Breast epithelium (tissue), 4 donors: ENCODE measurements around the gene OAF. TPM values are rescaled to one million over a fixed set of nuclear protein-coding genes. Genes with fewer than 3 reads are reported as not detected.

ENCODE experiments used
- DNase-seq, 2 donors: peaks; one replicate each; pipeline ENCODE4 v3.0.0-alpha.2; 2019; ENCODE audit warnings: low spot score in 2 of 2
- H3K27ac ChIP-seq, 2 donors: fragments of 200-600 bp; sonication (generic) in 1 of 2; one replicate each; pipeline ENCODE4 v1.5.1; 2016 to 2019; ENCODE audit warnings: mild to moderate bottlenecking in 1 of 2
- H3K27me3 ChIP-seq, 2 donors: fragments of 200-600 bp; sonication (generic) in 1 of 2; one replicate each; pipeline versions ENCODE4 v1.5.1 to v1.6.0; 2017 to 2019; ENCODE audit warnings: control low read depth in 1 of 2, mild to moderate bottlenecking in 1 of 2
- H3K36me3 ChIP-seq: fragments of 200-600 bp; one replicate; pipeline ENCODE4 v1.5.1; 2019
- H3K4me1 ChIP-seq, 2 donors: fragments of 200-600 bp; sonication (generic); one replicate each; pipeline ENCODE4 v1.5.1; 2016 to 2019; ENCODE audit warnings: control low read depth in 1 of 2
- H3K4me3 ChIP-seq, 3 donors: fragments of 200-600 bp; sonication (generic); 1 replicate in 2 of 3; 2 replicates in 1 of 3; pipeline ENCODE4 v1.5.1; 2016 to 2019; ENCODE audit warnings: mild to moderate bottlenecking in 3 of 3, moderate library complexity in 2 of 3
- H3K9me3 ChIP-seq, 2 donors: fragments of 200-600 bp; sonication (generic) in 1 of 2; one replicate each; pipeline ENCODE4 v1.5.1; 2016 to 2019; ENCODE audit warnings: control low read depth in 1 of 2
- CTCF ChIP-seq, 3 donors: fragments of 450-650 bp; IDR thresholded peaks; one replicate each; pipeline ENCODE4 v1.5.1; 2016 to 2017; ENCODE audit warnings: antibody characterized with exemption in 3 of 3, mild to moderate bottlenecking in 3 of 3, moderate library complexity in 3 of 3
- POLR2A ChIP-seq: fragments of 450-650 bp; IDR thresholded peaks from one replicate; pipeline ENCODE4 v1.6.1; 2016; ENCODE audit warnings: antibody characterized with exemption, mild to moderate bottlenecking, moderate library complexity
- POLR2AphosphoS5 ChIP-seq, 3 donors: sonication (generic); formaldehyde crosslinking; IDR thresholded peaks; one replicate each; pipeline ENCODE4 v1.6.1; 2017; ENCODE audit warnings: antibody characterized with exemption in 3 of 3
- intact Hi-C: fragments of 100-400 bp; cut with DNase I; formaldehyde crosslinking; loops from one replicate; pipeline ENCODE4 v1.15.1; 2023; ENCODE audit warnings: low total_unique reads
- total RNA-seq, 3 donors: library from RNA; depleted of rRNA; stranded (reverse); fragments of >200 nt; gene quantifications; one replicate each; pipeline ENCODE4 v1.1.0, GENCODE V29; 2016

The OAF gene
- total RNA-seq, 3 donors from 2014 or later: 19.8 to 35.1 (median 33.3) TPM

GRCh38 chr11:120186774-120187591 lies 23.8 kb upstream of the OAF start:
- no peak for TF ChIP-seq POLR2AphosphoS5 (IDR thresholded peaks at IDR 0.05)
- no peak for DNase-seq
- peak overlapping the region; percentile 50 to 96 for H3K27ac ChIP-seq
- no peaks in the 10 kb centered on the region for H3K9me3 ChIP-seq
- no peaks in the 10 kb centered on the region for H3K27me3 ChIP-seq
- no peaks in the 10 kb centered on the region for H3K4me1 ChIP-seq
- intact Hi-C loops: no loop called here
- no peak overlapping the region for H3K4me3 ChIP-seq
- no peaks in the 10 kb centered on the region for H3K36me3 ChIP-seq

GRCh38 chr11:120188371-120188770 lies 22.5 kb upstream of the OAF start:
- intact Hi-C loops: no loop called here
- TF ChIP-seq POLR2AphosphoS5 (IDR thresholded peaks at IDR 0.05): no peak
- no peak for TF ChIP-seq CTCF (IDR thresholded peaks at IDR 0.05)
- TF ChIP-seq POLR2A: no peak
- Histone ChIP-seq H3K4me3 (no peak overlapping the region), H3K27ac (peak overlapping the region; percentile 50 to 96), H3K27me3 (no peaks in the 10 kb centered on the region), H3K9me3 (no peaks in the 10 kb centered on the region), H3K4me1 (no peaks in the 10 kb centered on the region), H3K36me3 (no peaks in the 10 kb centered on the region)
- no peak for DNase-seq

- Histone ChIP-seq H3K4me3 (no peak overlapping the region), H3K27me3 (no peaks in the 10 kb centered on the region), H3K9me3 (no peaks in the 10 kb centered on the region), H3K27ac (peak overlapping the region; percentile 50 to 96), H3K4me1 (no peaks in the 10 kb centered on the region), H3K36me3 (no peaks in the 10 kb centered on the region)
- no peak for DNase-seq
- TF ChIP-seq POLR2A: no peak
- no peak for TF ChIP-seq CTCF (IDR thresholded peaks at IDR 0.05)
- no peak for TF ChIP-seq POLR2AphosphoS5 (IDR thresholded peaks at IDR 0.05)
- intact Hi-C loops: no loop called here
Measured at GRCh38 chr11:120188811-120189455, 21.9 kb upstream of the OAF start.

GRCh38 chr11:120191058-120191457 lies 19.8 kb upstream of the OAF start:
- intact Hi-C loops: loop anchor here (5.0 kb wide), 1 partner anchor 154 kb away; no protein-coding TSS in a partner anchor
- H3K27ac ChIP-seq: no peak overlapping the region
- H3K4me1 ChIP-seq: no peaks in the 10 kb centered on the region
- no peak overlapping the region for H3K4me3 ChIP-seq
- H3K9me3 ChIP-seq: no peaks in the 10 kb centered on the region
- no peak for DNase-seq
- no peak for TF ChIP-seq POLR2A
- no peak for TF ChIP-seq POLR2AphosphoS5 (IDR thresholded peaks at IDR 0.05)
- TF ChIP-seq CTCF (IDR thresholded peaks at IDR 0.05): no peak
- no peaks in the 10 kb centered on the region for H3K36me3 ChIP-seq
- H3K27me3 ChIP-seq: no peaks in the 10 kb centered on the region

GRCh38 chr11:120192831-120193625 lies 17.8 kb upstream of the OAF start:
- Histone ChIP-seq H3K4me1 (no peaks in the 10 kb centered on the region), H3K27ac (no peak overlapping the region), H3K36me3 (no peaks in the 10 kb centered on the region), H3K4me3 (no peak overlapping the region), H3K27me3 (no peaks in the 10 kb centered on the region), H3K9me3 (no peaks in the 10 kb centered on the region)
- no peak for TF ChIP-seq CTCF (IDR thresholded peaks at IDR 0.05)
- TF ChIP-seq POLR2A: no peak
- no peak for TF ChIP-seq POLR2AphosphoS5 (IDR thresholded peaks at IDR 0.05)
- no peak for DNase-seq
- intact Hi-C loops: loop anchor here (5.0 kb wide), 1 partner anchor 156 kb away; no protein-coding TSS in a partner anchor
